Astrocyte (in vitro differentiated cells and primary cell): ENCODE measurements around the gene AMPH. TPM values are rescaled to one million over a fixed set of nuclear protein-coding genes. Genes with fewer than 3 reads are reported as not detected.
A peak's percentile ranks its signal among the peaks of the same experiment; 100 is the strongest.

Source experiments
- DNase-seq: peaks from one replicate; pipeline ENCODE4 v3.0.0-alpha.2; 2010; ENCODE audit warnings: low read depth
- FAIRE-seq: peaks from 2 replicates; lab custom pipeline; 2011; peaks lifted over from hg19 to GRCh38; lab: Jason Lieb, UNC
- H2AFZ ChIP-seq: 2 replicates; pipeline ENCODE4 v1.6.0; 2012; ENCODE audit warnings: low read depth, low read length, inconsistent platforms
- H3K27ac ChIP-seq: 2 replicates; pipeline ENCODE4 v1.5.1; 2011; ENCODE audit warnings: low read depth, low read length, inconsistent platforms
- H3K27me3 ChIP-seq: 2 replicates; pipeline ENCODE4 v1.6.0; 2011; ENCODE audit warnings: low read length, inconsistent platforms; ENCODE audit not compliant: insufficient read depth
- H3K36me3 ChIP-seq: 2 replicates; pipeline ENCODE4 v1.5.1; 2011; ENCODE audit warnings: low read length, inconsistent platforms; ENCODE audit not compliant: insufficient read depth
- H3K4me1 ChIP-seq: 2 replicates; pipeline ENCODE4 v1.5.1; 2011; ENCODE audit warnings: low read length, inconsistent platforms; ENCODE audit not compliant: insufficient read depth
- H3K4me2 ChIP-seq: 2 replicates; pipeline ENCODE4 v1.6.0; 2012; ENCODE audit warnings: low read length, inconsistent platforms
- H3K4me3 ChIP-seq: 2 replicates; pipeline ENCODE4 v1.5.1; 2011; ENCODE audit warnings: low read depth, mild to moderate bottlenecking, low read length, inconsistent platforms; ENCODE audit not compliant: insufficient read depth
- H3K79me2 ChIP-seq: 2 replicates; pipeline ENCODE4 v1.6.0; 2012; ENCODE audit warnings: mild to moderate bottlenecking, low read length, inconsistent platforms; ENCODE audit not compliant: insufficient read depth
- H3K9ac ChIP-seq: 2 replicates; pipeline ENCODE4 v1.6.0; 2012; ENCODE audit warnings: mild to moderate bottlenecking, low read length, inconsistent platforms
- H3K9me3 ChIP-seq: 2 replicates; pipeline ENCODE4 v1.5.1; 2012; ENCODE audit warnings: low read depth, mild to moderate bottlenecking, low read length, inconsistent platforms; ENCODE audit not compliant: insufficient read depth
- H4K20me1 ChIP-seq: 2 replicates; pipeline ENCODE4 v1.6.0; 2012; ENCODE audit warnings: low read length, inconsistent platforms; ENCODE audit not compliant: insufficient read depth
- H3K27ac Mint-ChIP-seq: one replicate; pipeline ENCODE4 v1.8.0; 2021; ENCODE audit warnings: mild to moderate bottlenecking, mixed read lengths; ENCODE audit not compliant: unreplicated experiment
- H3K27me3 Mint-ChIP-seq: one replicate; pipeline ENCODE4 v1.8.0; 2021; ENCODE audit warnings: low read depth, mixed read lengths; ENCODE audit not compliant: unreplicated experiment
- H3K36me3 Mint-ChIP-seq: one replicate; pipeline ENCODE4 v1.8.0; 2021; ENCODE audit warnings: low read depth, mixed read lengths; ENCODE audit not compliant: unreplicated experiment
- H3K4me1 Mint-ChIP-seq: one replicate; pipeline ENCODE4 v1.8.0; 2021; ENCODE audit warnings: low read depth, mixed read lengths; ENCODE audit not compliant: unreplicated experiment
- H3K4me3 Mint-ChIP-seq: one replicate; pipeline ENCODE4 v1.8.0; 2021; ENCODE audit warnings: mild to moderate bottlenecking, moderate library complexity, mixed read lengths; ENCODE audit not compliant: unreplicated experiment
- H3K9me3 Mint-ChIP-seq: one replicate; pipeline ENCODE4 v1.8.0; 2021; ENCODE audit warnings: mild to moderate bottlenecking, mixed read lengths; ENCODE audit not compliant: unreplicated experiment
- EZH2 ChIP-seq: IDR thresholded peaks from 2 replicates; pipeline ENCODE4 v1.6.1; 2012; ENCODE audit warnings: mild to moderate bottlenecking, low read length, inconsistent platforms; ENCODE audit not compliant: insufficient read depth
- total RNA-seq: library from RNA; stranded (reverse); gene quantifications from 2 replicates; pipeline ENCODE4 v1.2.1, GENCODE V29; 2021
- TF ChIP-seq, protein P1 (sequence below): IDR thresholded peaks from 2 replicates; pipeline ENCODE4 v1.5.1; 2011; ENCODE audit warnings: low read depth, mild to moderate bottlenecking, inconsistent platforms, low read length, moderate library complexity; ENCODE audit not compliant: insufficient read depth

The AMPH gene
- total RNA-seq, 1 donor from 2014 or later = 2.9 TPM

GRCh38 chr7:38592737-38593288 lies 38.4 kb downstream of the AMPH start:
- DNase-seq (no peak), FAIRE-seq (no peak)
- Histone ChIP-seq H3K27ac (no peak overlapping the region), H3K27me3 (no peaks in the 10 kb centered on the region), H3K36me3 (no peaks in the 10 kb centered on the region), H3K79me2 (no peaks in the 10 kb centered on the region), H3K9ac (no peak overlapping the region), H3K4me3 (no peak overlapping the region), H2AFZ (no peak overlapping the region), H3K4me2 (no peak overlapping the region), H4K20me1 (no peaks in the 10 kb centered on the region), H3K9me3 (no peaks in the 10 kb centered on the region), H3K4me1 (no peaks in the 10 kb centered on the region)
- H3K36me3 Mint-ChIP-seq = peaks cover 2% of the 10 kb centered on the region
- H3K4me3 Mint-ChIP-seq = no peak overlapping the region
- no peak for TF ChIP-seq EZH2
- TF ChIP-seq, protein P1, sequence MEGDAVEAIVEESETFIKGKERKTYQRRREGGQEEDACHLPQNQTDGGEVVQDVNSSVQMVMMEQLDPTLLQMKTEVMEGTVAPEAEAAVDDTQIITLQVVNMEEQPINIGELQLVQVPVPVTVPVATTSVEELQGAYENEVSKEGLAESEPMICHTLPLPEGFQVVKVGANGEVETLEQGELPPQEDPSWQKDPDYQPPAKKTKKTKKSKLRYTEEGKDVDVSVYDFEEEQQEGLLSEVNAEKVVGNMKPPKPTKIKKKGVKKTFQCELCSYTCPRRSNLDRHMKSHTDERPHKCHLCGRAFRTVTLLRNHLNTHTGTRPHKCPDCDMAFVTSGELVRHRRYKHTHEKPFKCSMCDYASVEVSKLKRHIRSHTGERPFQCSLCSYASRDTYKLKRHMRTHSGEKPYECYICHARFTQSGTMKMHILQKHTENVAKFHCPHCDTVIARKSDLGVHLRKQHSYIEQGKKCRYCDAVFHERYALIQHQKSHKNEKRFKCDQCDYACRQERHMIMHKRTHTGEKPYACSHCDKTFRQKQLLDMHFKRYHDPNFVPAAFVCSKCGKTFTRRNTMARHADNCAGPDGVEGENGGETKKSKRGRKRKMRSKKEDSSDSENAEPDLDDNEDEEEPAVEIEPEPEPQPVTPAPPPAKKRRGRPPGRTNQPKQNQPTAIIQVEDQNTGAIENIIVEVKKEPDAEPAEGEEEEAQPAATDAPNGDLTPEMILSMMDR = no peak
- H3K4me1 Mint-ChIP-seq = no peaks in the 10 kb centered on the region
- H3K9me3 Mint-ChIP-seq = no peaks in the 10 kb centered on the region
- H3K27me3 Mint-ChIP-seq = peaks cover 2% of the 10 kb centered on the region
- no peak overlapping the region for H3K27ac Mint-ChIP-seq

- no peak for TF ChIP-seq EZH2
- TF ChIP-seq, protein P1 = no peak
These were observed 45.4 kb downstream of the AMPH start for GRCh38 chr7:38585572-38586354.

More at GRCh38 chr7:38585572-38586354, 45.4 kb downstream of the AMPH start:
- H3K9me3 Mint-ChIP-seq = no peaks in the 10 kb centered on the region
- H3K36me3 Mint-ChIP-seq = no peaks in the 10 kb centered on the region
- H3K9ac ChIP-seq = peak overlapping the region; percentile 62
- H3K4me1 ChIP-seq = peaks cover 15% of the 10 kb centered on the region
- peaks cover 4% of the 10 kb centered on the region for H3K27me3 Mint-ChIP-seq
- no peak overlapping the region for H3K4me3 Mint-ChIP-seq
- peaks cover 4% of the 10 kb centered on the region for H3K4me1 Mint-ChIP-seq
- H3K9me3 ChIP-seq = no peaks in the 10 kb centered on the region
- no peak overlapping the region for H3K4me3 ChIP-seq
- no peak for FAIRE-seq
- H3K4me2 ChIP-seq = no peak overlapping the region
- peak; percentile 9 for DNase-seq
- no peaks in the 10 kb centered on the region for H3K79me2 ChIP-seq
- no peaks in the 10 kb centered on the region for H4K20me1 ChIP-seq
- H3K36me3 ChIP-seq = no peaks in the 10 kb centered on the region
- peak overlapping the region; percentile 75 for H3K27ac ChIP-seq
- H2AFZ ChIP-seq = no peak overlapping the region
- no peaks in the 10 kb centered on the region for H3K27me3 ChIP-seq
- no peak overlapping the region for H3K27ac Mint-ChIP-seq
